Retinal pigment epithelial cell (primary cell): ENCODE data around the gene KLHL17.

Source experiments
- DNase-seq: peaks from one replicate; pipeline ENCODE4 v3.0.0-alpha.2; 2010; ENCODE audit warnings: low read depth
- H3K4me3 ChIP-seq: 2 replicates; pipeline ENCODE4 v1.5.1; 2011; ENCODE audit warnings: mild to moderate bottlenecking, low read length, control low read depth, moderate library complexity
- TF ChIP-seq, protein P1 (sequence below): conservative IDR thresholded peaks from 2 replicates; pipeline ENCODE4 v1.5.1; 2011; ENCODE audit warnings: low read depth, low read length, control low read depth, inconsistent platforms

Gene KLHL17

GRCh38 chr1:960363-961131 lies at the start of gene KLHL17:
Gene KLHL17 (plus strand): TSS chr1:960584. CDS start chr1:960694, 110 bp downstream.
- TF ChIP-seq, protein P1, sequence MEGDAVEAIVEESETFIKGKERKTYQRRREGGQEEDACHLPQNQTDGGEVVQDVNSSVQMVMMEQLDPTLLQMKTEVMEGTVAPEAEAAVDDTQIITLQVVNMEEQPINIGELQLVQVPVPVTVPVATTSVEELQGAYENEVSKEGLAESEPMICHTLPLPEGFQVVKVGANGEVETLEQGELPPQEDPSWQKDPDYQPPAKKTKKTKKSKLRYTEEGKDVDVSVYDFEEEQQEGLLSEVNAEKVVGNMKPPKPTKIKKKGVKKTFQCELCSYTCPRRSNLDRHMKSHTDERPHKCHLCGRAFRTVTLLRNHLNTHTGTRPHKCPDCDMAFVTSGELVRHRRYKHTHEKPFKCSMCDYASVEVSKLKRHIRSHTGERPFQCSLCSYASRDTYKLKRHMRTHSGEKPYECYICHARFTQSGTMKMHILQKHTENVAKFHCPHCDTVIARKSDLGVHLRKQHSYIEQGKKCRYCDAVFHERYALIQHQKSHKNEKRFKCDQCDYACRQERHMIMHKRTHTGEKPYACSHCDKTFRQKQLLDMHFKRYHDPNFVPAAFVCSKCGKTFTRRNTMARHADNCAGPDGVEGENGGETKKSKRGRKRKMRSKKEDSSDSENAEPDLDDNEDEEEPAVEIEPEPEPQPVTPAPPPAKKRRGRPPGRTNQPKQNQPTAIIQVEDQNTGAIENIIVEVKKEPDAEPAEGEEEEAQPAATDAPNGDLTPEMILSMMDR, result no peak
- DNase-seq, result no peak
- H3K4me3 ChIP-seq, result peak within 1 kb of the TSS; percentile 39

- no peak for DNase-seq
- TF ChIP-seq, protein P1, result no peak
- no peak overlapping the region for H3K4me3 ChIP-seq
These were observed 49.3 kb upstream of the KLHL17 start for GRCh38 chr1:910881-911721.

GRCh38 chr1:911875-912739 lies 48.3 kb upstream of the KLHL17 start:
- no peak overlapping the region for H3K4me3 ChIP-seq
- no peak for DNase-seq
- TF ChIP-seq, protein P1, result no peak

DNA sequence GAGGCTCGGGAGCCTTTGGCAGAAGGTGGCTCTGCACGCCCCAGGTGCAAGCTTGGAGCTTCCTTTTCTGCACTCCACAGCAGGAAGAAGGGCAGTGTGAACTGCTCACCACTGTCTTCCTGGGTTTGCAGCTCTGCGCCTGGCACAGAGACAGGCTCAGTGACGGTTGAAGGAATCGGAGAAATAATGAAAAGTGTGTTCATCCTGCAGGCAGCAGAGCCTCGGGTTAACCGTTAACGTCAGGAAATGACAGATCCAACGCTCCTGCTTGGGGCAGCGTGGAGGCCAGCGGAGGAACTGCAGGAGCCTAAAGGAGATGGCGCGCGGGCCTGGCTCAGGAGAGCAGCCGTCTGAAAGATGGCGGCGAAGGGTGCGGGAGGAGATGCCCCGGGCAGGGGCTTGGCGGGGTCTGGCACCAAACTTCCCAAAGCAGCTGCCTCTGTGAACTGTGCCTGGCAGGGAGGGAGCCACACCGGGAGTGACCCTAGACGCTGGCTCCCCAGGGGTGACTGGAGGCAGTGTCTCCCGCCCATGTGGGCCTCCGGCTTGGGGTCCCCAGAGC lies 47.6 kb upstream of the KLHL17 start:
- DNase-seq, result no peak
- H3K4me3 ChIP-seq, result no peak overlapping the region

GRCh38 chr1:913491-914130 lies 46.8 kb upstream of the KLHL17 start:
- H3K4me3 ChIP-seq, result no peak overlapping the region
- no peak for DNase-seq
- TF ChIP-seq, protein P1, result no peak

More for the DNA sequence above, 47.6 kb upstream of the KLHL17 start:
- TF ChIP-seq, protein P1, result no peak
